H9 (cell line): ENCODE results near the gene C17orf50. TPM values are rescaled to one million over a fixed set of nuclear protein-coding genes. Genes with fewer than 3 reads are reported as not detected.

Experiments used
- DNase-seq: peaks from one replicate; pipeline ENCODE4 v3.0.0-alpha.2; 2017
- H2AFZ ChIP-seq: one replicate; pipeline ENCODE4 v1.6.1; 2013; ENCODE audit warnings: mild to moderate bottlenecking, low read length, control low read depth, moderate library complexity
- H2AK5ac ChIP-seq: 2 replicates; pipeline ENCODE4 v1.6.1; 2013; ENCODE audit warnings: low read length, control low read depth, mixed read lengths; ENCODE audit not compliant: insufficient read length
- H2BK120ac ChIP-seq: one replicate; pipeline ENCODE4 v1.6.1; 2013; ENCODE audit warnings: low read depth, mild to moderate bottlenecking, low read length, control low read depth, inconsistent platforms; ENCODE audit not compliant: poor library complexity, severe bottlenecking
- H2BK12ac ChIP-seq: 2 replicates; pipeline ENCODE4 v1.6.1; 2013; ENCODE audit warnings: low read length, control low read depth, mixed read lengths, low read depth; ENCODE audit not compliant: insufficient read length
- H2BK15ac ChIP-seq: 2 replicates; pipeline ENCODE4 v1.6.1; 2013; ENCODE audit warnings: low read depth, low read length, control low read depth
- H2BK20ac ChIP-seq: one replicate; pipeline ENCODE4 v1.6.1; 2013; ENCODE audit warnings: low read depth, mild to moderate bottlenecking, low read length, control low read depth, inconsistent platforms; ENCODE audit not compliant: poor library complexity, severe bottlenecking
- H2BK5ac ChIP-seq: 2 replicates; pipeline ENCODE4 v1.6.1; 2013; ENCODE audit warnings: low read length, control low read depth, mixed read lengths; ENCODE audit not compliant: insufficient read length
- H3K14ac ChIP-seq: 2 replicates; pipeline ENCODE4 v1.6.1; 2013; ENCODE audit warnings: low read length, control low read depth; ENCODE audit not compliant: insufficient read depth
- H3K18ac ChIP-seq: 2 replicates; pipeline ENCODE4 v1.6.1; 2013; ENCODE audit warnings: low read depth, mild to moderate bottlenecking, mixed read lengths, low read length, control low read depth; ENCODE audit not compliant: insufficient read length
- H3K23ac ChIP-seq: 2 replicates; pipeline ENCODE4 v1.6.1; 2013; ENCODE audit warnings: low read length, control low read depth, mixed read lengths, low read depth; ENCODE audit not compliant: insufficient read length
- H3K23me2 ChIP-seq: 2 replicates; pipeline ENCODE4 v1.6.1; 2013; ENCODE audit warnings: low read depth, mild to moderate bottlenecking, mixed read lengths, low read length, control low read depth; ENCODE audit not compliant: insufficient read length, poor library complexity, severe bottlenecking
- H3K27ac ChIP-seq: 2 replicates; pipeline ENCODE4 v1.5.1; 2013; ENCODE audit warnings: low read length, control low read depth, mixed read lengths, low read depth; ENCODE audit not compliant: insufficient read length
- H3K27me3 ChIP-seq: 2 replicates; pipeline ENCODE4 v1.6.1; 2013; ENCODE audit warnings: low read length, control low read depth, inconsistent platforms; ENCODE audit not compliant: insufficient read depth
- H3K4ac ChIP-seq: 2 replicates; pipeline ENCODE4 v1.6.1; 2013; ENCODE audit warnings: low read depth, mild to moderate bottlenecking, control low read depth, inconsistent platforms, low read length, moderate library complexity
- H3K4me1 ChIP-seq: 2 replicates; pipeline ENCODE4 v1.6.1; 2013; ENCODE audit warnings: low read length, control low read depth, inconsistent platforms; ENCODE audit not compliant: insufficient read depth
- H3K4me2 ChIP-seq: 2 replicates; pipeline ENCODE4 v1.6.1; 2013; ENCODE audit warnings: low read length, control low read depth, mixed read lengths; ENCODE audit not compliant: insufficient read length, insufficient read depth
- H3K56ac ChIP-seq: 2 replicates; pipeline ENCODE4 v1.6.1; 2013; ENCODE audit warnings: low read depth, mild to moderate bottlenecking, mixed read lengths, low read length, control low read depth; ENCODE audit not compliant: insufficient read length
- H3K79me1 ChIP-seq: 2 replicates; pipeline ENCODE4 v1.6.1; 2013; ENCODE audit warnings: low read depth, mild to moderate bottlenecking, moderate library complexity, low read length, control low read depth, inconsistent platforms; ENCODE audit not compliant: insufficient read depth, poor library complexity, severe bottlenecking
- H3K79me2 ChIP-seq: 2 replicates; pipeline ENCODE4 v1.6.1; 2013; ENCODE audit warnings: low read length, control low read depth, inconsistent platforms; ENCODE audit not compliant: insufficient read depth
- H3K9ac ChIP-seq: 2 replicates; pipeline ENCODE4 v1.6.1; 2013; ENCODE audit warnings: low read length, control low read depth, mixed read lengths; ENCODE audit not compliant: insufficient read length; ENCODE audit errors: extremely low read depth
- H3K9me3 ChIP-seq: one replicate; pipeline ENCODE4 v1.6.1; 2013; ENCODE audit warnings: low read depth, low read length, inconsistent platforms; ENCODE audit not compliant: control insufficient read depth
- H3T11ph ChIP-seq: one replicate; pipeline ENCODE4 v1.6.1; 2013; ENCODE audit warnings: mild to moderate bottlenecking, low read length, control low read depth, inconsistent platforms
- H4K20me1 ChIP-seq: one replicate; pipeline ENCODE4 v1.6.1; 2013; ENCODE audit not compliant: control insufficient read depth, insufficient read length, insufficient read depth
- H4K5ac ChIP-seq: 2 replicates; pipeline ENCODE4 v1.6.1; 2013; ENCODE audit warnings: low read depth, mild to moderate bottlenecking, mixed read lengths, low read length, control low read depth; ENCODE audit not compliant: insufficient read length
- H4K8ac ChIP-seq: replicated peaks from 2 replicates; pipeline ENCODE4 v1.6.1; 2013; ENCODE audit warnings: low read length, control low read depth, mixed read lengths, low read depth; ENCODE audit not compliant: insufficient read length
- H4K91ac ChIP-seq: 2 replicates; pipeline ENCODE4 v1.6.1; 2013; ENCODE audit warnings: low read depth, mild to moderate bottlenecking, moderate library complexity, mixed read lengths, low read length, control low read depth; ENCODE audit not compliant: insufficient read length
- H3K27ac Mint-ChIP-seq, 3 experiments: 2 replicates in 2 of 3; 3 replicates in 1 of 3; pipeline ENCODE4 v1.8.0; 2020 to 2021; ENCODE audit warnings: mixed read lengths in 3 of 3, mild to moderate bottlenecking in 1 of 3, moderate library complexity in 1 of 3
- H3K27me3 Mint-ChIP-seq: 2 replicates; pipeline ENCODE4 v1.8.0; 2021; ENCODE audit warnings: low read depth, mild to moderate bottlenecking, moderate library complexity, mixed read lengths
- H3K36me3 Mint-ChIP-seq, 3 experiments: 2 replicates in 2 of 3; 3 replicates in 1 of 3; pipeline ENCODE4 v1.8.0; 2020 to 2021; ENCODE audit warnings: low read depth in 3 of 3, mixed read lengths in 3 of 3; ENCODE audit not compliant: insufficient read depth in 1 of 3
- H3K4me1 Mint-ChIP-seq, 2 experiments: 2 replicates each; pipeline ENCODE4 v1.8.0; 2020; ENCODE audit warnings: mixed read lengths in 2 of 2
- H3K4me3 Mint-ChIP-seq, 2 experiments: 2 replicates in 1 of 2; 3 replicates in 1 of 2; pipeline ENCODE4 v1.8.0; 2020 to 2021; ENCODE audit warnings: mild to moderate bottlenecking in 2 of 2, mixed read lengths in 2 of 2, moderate library complexity in 1 of 2
- H3K9me3 Mint-ChIP-seq, 2 experiments: 2 replicates in 1 of 2; 3 replicates in 1 of 2; pipeline ENCODE4 v1.8.0; 2020; ENCODE audit warnings: mild to moderate bottlenecking in 2 of 2, mixed read lengths in 2 of 2, moderate library complexity in 1 of 2
- WGBS: extraction: QIAGEN DNeasy Blood & Tissue Kit; methylation state at CpG from one replicate; pipeline ENCODE4 v1.1.7; 2013; ENCODE audit warnings: missing lambda C conversion rate, low lambda C conversion rate, mixed read lengths; ENCODE audit not compliant: insufficient read length; ENCODE audit errors: extremely low coverage; 5-methylcytosine and 5-hydroxymethylcytosine counted together
- total RNA-seq: library from RNA; stranded (reverse); gene quantifications from 2 replicates; pipeline ENCODE4 v1.2.1, GENCODE V29; 2021
- TF ChIP-seq, protein P1 (sequence below): fragments of 200-600 bp; sonication (generic); conservative IDR thresholded peaks from 3 replicates; pipeline ENCODE4 v1.8.0; 2021; ENCODE audit warnings: antibody characterized with exemption, mild to moderate bottlenecking

C17orf50 gene
- total RNA-seq, 1 experiment from 2014 or later, result not detected

DNA sequence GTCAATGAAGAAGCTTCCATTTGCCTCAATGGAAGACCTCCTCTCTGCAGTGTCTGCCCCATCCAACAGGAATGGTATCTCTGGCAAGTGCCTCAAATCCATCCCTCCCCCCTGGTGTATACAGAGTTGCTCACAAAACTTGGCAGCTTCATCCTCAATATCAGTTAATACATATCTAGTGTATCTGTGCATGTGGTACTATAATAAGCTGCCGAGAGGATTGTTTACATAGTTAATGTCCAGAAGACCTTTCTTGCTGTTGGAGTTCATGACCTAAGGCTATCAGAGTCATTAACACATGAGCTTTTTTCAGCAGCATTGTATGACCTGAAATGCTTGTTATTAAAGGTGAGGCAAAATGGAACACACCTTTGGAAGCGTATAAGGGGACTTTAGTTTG, 43.2 kb upstream of the C17orf50 start:
- Histone ChIP-seq H4K20me1 (no peaks in the 10 kb centered on the region), H3K4me1 (no peaks in the 10 kb centered on the region), H3K18ac (no peak overlapping the region), H4K5ac (no peak overlapping the region), H3K9me3 (no peaks in the 10 kb centered on the region), H4K91ac (no peak overlapping the region), H3K9ac (no peak overlapping the region), H3T11ph (no peak overlapping the region), H2BK5ac (no peak overlapping the region), H2AFZ (no peak overlapping the region), H2AK5ac (no peak overlapping the region), H3K4me2 (no peak overlapping the region), H4K8ac (no peak overlapping the region), H3K27ac (no peak overlapping the region), H3K56ac (no peak overlapping the region), H2BK20ac (no peak overlapping the region), H3K23ac (no peak overlapping the region), H3K27me3 (no peaks in the 10 kb centered on the region), H3K4ac (no peak overlapping the region), H2BK12ac (no peak overlapping the region), H3K23me2 (no peaks in the 10 kb centered on the region), H3K79me1 (no peaks in the 10 kb centered on the region), H3K79me2 (0 out of 2 replicates have a peak, but pooled peaks cover 2% of the 10 kb centered on the region), H3K14ac (no peak overlapping the region), H2BK120ac (no peak overlapping the region), H2BK15ac (no peak overlapping the region)
- TF ChIP-seq, protein P1, sequence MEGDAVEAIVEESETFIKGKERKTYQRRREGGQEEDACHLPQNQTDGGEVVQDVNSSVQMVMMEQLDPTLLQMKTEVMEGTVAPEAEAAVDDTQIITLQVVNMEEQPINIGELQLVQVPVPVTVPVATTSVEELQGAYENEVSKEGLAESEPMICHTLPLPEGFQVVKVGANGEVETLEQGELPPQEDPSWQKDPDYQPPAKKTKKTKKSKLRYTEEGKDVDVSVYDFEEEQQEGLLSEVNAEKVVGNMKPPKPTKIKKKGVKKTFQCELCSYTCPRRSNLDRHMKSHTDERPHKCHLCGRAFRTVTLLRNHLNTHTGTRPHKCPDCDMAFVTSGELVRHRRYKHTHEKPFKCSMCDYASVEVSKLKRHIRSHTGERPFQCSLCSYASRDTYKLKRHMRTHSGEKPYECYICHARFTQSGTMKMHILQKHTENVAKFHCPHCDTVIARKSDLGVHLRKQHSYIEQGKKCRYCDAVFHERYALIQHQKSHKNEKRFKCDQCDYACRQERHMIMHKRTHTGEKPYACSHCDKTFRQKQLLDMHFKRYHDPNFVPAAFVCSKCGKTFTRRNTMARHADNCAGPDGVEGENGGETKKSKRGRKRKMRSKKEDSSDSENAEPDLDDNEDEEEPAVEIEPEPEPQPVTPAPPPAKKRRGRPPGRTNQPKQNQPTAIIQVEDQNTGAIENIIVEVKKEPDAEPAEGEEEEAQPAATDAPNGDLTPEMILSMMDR, result no peak
- Mint-ChIP-seq H3K4me1 (no peaks in the 10 kb centered on the region), H3K36me3 (peaks cover 2 to 24% (median 24%) of the 10 kb centered on the region in 3 experiments; a peak in 6 of 7 replicates), H3K27ac (no peak overlapping the region), H3K4me3 (no peak overlapping the region), H3K9me3 (no peaks in the 10 kb centered on the region), H3K27me3 (no peaks in the 10 kb centered on the region)
- DNase-seq, result no peak
- no CpG with 5 or more reads among the region's 2 CpGs for WGBS
